ENCODE results near the gene SP1.
"Not testable (repeated sequence)": the region's sequence is repeated elsewhere in the genome, so short reads cannot be mapped to it uniquely, and the experiment has no call there.

The SP1 gene

DNA sequence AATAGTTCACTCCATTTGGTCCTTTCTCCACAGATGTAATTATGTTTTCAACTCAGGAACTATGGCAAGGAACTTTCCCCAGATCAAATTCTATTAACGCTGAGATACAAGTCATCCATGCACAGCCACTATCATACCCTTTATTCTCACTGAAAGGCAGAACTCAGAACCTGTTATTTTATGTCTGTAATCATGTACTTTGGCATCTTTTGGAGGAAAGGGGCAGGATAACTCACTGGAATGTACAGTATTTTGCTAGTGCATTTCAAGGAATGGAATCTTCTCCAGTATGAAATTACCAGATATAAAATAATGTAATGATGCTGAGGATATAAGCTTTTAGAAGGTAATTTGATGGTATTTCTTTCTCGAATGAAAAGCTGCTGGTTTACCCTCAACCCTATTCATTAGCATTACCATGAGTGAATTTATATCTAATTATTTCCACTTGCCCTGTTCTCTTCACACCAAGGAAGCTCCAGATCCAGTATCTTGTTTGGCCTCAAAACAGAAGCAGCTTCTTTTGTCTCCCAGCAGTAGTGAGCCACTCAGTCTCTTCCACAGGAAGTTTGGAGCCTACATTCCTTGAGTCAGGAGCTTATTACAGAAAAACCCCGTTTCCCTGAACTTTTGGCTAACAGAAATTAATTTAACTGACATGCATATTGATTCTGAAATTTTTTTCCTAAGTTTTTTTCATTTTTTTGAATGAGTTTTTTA lies 33.7 kb downstream of the SP1 start:
- DNase-seq (ENCODE audit: low read depth in 1 of 2, low spot score in 1 of 2): no peak

DNA sequence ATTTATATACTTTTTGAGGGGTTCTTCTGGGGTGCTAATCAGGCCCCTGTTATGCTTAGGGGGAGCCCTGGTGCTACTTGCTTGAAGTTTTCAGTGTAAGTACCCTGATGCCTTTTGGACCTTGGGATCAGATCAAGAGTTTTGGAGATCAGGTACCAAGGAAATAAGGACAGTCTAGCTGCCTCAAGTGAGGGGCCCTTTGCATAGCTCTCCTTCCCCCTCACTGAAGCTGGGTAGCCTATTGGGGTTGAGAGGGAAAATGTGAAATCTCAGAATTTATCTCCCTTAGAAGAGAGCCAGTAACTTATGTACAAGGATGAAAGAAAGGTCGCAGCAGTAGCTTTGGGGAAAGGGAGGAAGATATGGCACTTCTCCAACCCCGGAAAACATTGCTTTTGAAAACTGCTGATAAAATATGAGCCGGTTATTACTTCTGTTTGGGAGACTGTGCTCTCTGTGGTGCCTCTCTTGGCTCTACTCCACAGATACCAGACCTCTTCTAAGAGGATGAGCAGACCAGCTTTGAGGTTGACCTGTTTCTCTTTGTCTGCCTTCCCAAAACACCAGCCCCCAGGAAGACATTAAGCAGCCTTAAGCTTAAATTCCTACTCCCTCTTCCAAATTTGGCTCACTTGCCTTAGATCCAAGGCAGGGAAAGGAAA lies 34.9 kb downstream of the SP1 start:
- no peak for DNase-seq (ENCODE audit: low read depth in 1 of 2, low spot score in 1 of 2)

DNA sequence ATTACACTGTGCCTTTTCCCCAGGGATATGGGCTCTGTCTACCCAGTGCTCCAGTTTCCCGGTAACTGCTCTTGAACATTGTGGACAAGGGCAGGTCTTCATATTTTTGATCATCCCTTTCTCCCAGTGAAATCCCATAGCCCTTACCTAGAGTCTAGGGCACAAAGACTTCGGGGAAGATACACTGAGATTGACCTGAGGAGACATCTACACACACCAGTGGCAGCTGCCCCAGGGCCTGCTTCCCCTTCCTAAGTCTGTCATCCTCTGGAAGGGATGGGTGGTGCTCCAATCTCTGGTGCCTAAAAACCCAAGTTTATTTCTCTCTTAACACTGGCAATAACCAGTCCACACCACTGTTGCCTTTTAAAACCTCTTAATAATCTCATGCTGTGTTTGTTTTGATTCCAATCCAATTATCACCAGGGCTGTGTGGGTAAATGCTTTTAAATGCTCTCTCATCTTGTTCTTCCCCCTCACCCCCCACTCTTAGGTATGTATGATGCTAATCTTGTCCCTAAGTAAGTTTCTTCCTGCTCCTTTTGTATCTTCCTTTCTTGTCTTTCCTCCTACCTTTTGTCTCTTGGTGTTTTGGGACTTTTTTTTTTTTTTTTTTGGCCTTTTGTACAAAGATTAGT lies 35.9 kb downstream of the SP1 start:
- DNase-seq (ENCODE audit: low read depth in 1 of 2, low spot score in 1 of 2): not testable (repeated sequence)

DNA sequence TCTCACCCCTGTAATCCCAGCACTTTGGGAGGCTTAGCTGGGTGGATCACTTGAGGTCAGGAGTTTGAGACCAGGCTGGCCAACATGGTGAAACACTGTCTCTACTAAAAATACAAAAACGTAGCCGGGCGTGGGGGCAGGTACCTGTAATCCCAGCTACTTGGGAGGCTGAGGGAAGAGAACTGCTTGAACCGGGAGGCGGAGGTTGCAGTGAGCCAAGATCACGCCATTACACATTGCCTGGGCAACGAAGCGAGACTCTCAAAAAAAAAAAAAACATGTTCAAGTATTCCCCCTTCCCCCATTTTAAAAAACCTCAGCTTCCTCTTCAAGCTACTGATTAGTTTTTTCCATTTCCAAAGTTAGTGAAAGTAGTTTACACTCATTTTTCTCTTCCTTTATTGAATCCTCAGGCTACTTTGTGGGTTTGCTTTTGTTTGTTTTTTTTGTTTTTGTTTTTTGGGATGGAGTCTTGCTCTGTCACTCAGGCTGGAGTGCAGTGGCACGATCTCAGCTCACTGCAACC lies 37.4 kb downstream of the SP1 start:
- DNase-seq (ENCODE audit: low read depth in 1 of 2, low spot score in 1 of 2): not testable (repeated sequence)

DNA sequence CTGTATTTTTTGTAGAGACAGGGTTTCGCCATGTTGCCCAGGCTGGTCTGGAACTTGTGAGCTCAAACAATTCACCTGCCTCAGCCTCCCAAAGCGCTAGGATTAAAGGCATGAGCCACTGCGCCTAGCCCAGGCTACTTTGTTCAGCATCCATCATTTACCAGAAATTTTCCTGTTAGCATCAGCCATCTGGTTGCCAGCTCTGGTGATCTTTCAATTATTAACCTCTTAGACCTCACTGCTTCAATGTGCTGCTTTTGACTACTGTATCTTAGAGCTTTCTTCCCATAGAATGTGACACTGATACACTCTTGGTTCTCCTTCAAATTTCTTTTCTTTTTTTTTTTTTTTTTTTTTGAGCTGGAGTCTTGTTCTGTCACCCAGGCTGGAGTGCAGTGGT lies 38.2 kb downstream of the SP1 start:
- DNase-seq (ENCODE audit: low read depth in 1 of 2, low spot score in 1 of 2): no peak

DNA sequence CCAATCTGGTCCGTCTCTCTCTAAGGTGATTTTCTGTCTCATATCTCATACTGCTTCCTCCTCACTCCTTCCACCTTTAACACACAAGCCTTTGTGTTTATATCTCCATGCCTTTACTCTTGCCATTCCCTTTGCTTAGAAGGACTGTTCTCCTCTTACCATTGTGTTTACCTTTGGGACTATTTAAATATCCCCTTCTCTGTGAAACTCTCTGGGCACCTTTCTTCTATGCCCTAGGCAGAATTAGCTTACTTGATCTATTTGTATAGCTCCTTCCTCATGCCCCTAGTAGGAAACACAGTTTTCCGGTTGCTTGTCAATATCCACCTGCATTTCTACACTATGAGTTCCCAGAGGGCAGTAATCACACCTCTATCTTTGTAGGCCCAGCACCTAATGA lies 39.8 kb downstream of the SP1 start:
- no peak for DNase-seq (ENCODE audit: low read depth in 1 of 2, low spot score in 1 of 2)

DNA sequence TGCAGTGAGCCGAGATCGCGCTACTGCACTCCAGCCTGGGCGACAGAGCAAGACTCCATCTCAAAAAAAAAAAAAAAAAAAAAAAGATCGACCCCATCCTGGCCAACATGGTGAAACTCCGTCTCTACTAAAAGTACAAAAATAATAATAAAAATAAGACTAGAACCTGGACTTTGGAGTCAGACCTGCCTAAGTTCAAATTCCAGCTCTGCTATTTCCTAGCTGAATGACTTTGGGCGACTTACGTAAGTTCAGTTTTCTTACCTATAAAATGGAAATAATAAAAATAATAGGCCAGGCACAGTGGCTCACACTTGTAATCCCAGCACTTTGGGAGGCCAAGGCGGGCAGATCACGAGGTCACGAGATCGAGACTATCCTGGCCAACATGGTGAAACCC lies 42.3 kb downstream of the SP1 start:
- DNase-seq (ENCODE audit: low read depth in 1 of 2, low spot score in 1 of 2): not testable (repeated sequence)

DNA sequence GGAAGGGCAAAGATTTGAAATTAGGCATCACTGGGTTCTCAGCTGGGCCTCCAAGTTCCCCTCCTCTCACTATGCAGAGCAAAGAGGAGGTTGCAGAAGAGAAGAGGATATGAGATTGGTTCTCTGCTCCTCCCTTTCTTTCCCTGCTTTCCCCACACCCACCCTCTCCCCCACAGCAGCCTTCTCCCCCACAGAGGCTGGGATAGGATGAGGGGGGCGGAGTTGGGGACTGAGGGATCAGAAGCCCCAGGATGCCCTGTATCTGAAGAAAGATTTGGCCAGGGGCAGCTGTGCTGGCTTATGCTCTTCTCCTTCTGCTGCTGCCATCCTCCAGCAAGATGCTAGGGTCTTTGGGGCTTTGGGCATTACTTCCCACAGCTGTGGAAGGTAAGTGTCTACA lies 43.6 kb downstream of the SP1 start, which contains the start of gene AMHR2:
Gene AMHR2, plus strand, starts transcription at position 259 of the 400 bp plus-strand sequence. Its CDS starts 80 bp downstream, at position 339.
- DNase-seq (ENCODE audit: low read depth in 1 of 2, low spot score in 1 of 2): no peak

DNA sequence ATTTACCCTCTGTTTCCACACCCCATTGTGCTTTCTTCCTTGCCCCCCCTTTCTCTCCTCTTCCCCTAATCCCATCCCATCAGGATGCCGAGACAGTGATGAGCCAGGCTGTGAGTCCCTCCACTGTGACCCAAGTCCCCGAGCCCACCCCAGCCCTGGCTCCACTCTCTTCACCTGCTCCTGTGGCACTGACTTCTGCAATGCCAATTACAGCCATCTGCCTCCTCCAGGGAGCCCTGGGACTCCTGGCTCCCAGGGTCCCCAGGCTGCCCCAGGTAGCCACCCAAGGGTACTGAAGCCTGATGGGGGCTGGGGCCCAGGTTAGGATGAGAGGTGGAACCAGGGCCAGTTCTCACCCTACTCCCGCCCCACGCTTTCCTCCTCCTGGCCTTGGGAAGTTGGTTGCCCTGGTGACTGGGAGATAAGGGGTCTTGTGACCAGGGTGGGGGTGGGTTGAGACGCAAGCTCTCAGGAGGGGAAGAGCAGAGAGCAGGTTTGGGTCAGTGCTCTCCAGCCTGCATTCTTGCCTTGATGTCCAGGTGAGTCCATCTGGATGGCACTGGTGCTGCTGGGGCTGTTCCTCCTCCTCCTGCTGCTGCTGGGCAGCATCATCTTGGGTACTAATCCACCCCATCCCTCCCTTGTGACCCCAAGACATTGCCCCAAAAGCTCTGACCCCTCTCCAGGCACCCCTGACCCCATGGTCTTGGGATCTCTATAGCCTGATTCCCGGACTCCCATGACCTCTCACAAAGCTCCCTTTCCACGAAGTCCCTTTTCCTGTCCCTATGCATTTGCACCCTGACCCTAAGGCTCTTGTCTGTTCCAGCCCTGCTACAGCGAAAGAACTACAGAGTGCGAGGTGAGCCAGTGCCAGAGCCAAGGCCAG lies 44.9 kb downstream of the SP1 start:
- no peak for DNase-seq (ENCODE audit: low read depth in 1 of 2, low spot score in 1 of 2)

DNA sequence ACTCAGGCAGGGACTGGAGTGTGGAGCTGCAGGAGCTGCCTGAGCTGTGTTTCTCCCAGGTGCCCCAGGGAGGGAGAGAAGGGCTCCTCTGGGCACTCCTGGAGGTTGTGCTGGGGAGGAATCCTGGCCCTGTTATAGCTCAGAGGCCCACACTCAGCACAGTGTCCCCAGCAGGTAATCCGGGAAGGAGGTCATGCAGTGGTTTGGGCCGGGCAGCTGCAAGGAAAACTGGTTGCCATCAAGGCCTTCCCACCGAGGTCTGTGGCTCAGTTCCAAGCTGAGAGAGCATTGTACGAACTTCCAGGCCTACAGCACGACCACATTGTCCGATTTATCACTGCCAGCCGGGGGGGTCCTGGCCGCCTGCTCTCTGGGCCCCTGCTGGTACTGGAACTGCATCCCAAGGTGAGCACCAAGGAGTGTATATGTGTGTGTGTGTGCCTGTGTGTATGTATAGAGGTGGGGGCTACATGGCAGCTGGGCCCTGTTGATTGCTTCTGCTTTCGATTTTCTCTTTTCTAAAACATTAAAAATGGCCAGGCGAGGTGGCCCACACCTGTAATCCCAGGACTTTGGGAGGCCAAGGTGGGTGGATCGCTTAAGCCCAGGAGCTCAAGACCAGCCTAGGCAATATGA lies 45.7 kb downstream of the SP1 start:
- no peak for DNase-seq (ENCODE audit: low read depth in 1 of 2, low spot score in 1 of 2)

DNA sequence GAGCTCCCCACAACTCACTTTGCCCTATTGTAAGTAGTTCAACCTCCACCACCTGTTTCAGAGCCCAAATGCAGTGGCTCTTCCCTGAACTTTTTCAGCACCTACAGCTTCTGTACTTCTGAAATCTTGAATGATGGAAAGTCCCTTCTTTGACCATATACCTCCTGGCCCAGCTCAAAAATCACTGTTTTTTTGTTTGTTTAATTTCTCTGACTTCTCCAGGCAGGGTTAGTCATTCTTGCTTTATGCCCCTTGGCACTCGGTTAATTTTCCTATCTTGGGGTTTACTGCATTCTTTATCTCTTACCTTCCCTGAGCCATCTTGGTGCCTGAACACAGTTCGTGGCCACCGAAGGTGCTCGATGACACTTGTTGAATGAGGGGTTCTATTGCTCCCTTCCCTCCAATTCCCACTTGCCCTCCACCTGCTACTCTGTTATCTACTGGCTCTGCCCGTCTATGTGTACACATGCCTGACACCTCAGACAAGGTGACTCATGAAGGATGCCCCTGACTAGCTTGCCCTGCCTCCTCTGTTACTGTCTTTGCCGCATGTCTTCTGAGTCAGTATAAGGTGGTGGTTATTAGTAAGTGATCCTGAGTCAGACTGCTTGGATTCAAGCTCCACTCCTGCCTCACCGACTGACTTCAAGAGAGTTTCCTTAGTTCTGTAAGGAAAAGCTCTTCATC lies 48.1 kb downstream of the SP1 start:
- peak in 1 of 2 donors; percentile 43 for DNase-seq (ENCODE audit: low read depth in 1 of 2, low spot score in 1 of 2)

DNA sequence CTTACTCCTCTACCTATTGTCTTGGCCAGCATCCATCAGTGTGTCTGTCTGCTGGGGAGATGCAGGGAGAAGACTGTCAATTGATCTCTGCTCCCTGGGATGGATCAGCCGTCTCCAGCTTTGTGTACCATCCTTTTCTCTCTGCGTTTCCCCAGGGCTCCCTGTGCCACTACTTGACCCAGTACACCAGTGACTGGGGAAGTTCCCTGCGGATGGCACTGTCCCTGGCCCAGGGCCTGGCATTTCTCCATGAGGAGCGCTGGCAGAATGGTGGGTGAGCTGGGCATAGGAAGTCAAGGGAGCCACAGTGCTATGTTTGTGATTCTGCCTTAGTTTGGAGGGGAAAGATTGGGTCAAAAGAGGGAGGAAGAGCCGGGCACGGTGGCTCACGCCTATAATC lies 48.8 kb downstream of the SP1 start:
- no peak for DNase-seq (ENCODE audit: low read depth in 1 of 2, low spot score in 1 of 2)

DNA sequence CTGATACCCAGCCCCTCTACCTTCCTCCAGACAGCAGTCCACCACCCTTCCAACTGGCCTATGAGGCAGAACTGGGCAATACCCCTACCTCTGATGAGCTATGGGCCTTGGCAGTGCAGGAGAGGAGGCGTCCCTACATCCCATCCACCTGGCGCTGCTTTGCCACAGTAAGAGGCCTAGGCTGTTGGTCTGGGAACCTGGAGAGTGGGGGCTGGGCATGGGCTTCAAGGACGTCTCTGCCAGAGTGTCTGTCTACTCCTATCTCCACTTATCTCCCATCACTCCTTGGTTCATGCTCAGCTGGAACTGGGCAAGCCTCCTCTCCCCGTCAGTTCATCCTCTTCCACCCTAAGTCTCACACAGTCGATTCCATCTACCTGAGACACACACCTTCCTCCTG lies 50.1 kb downstream of the SP1 start:
- DNase-seq (ENCODE audit: low read depth in 1 of 2, low spot score in 1 of 2): no peak

DNA sequence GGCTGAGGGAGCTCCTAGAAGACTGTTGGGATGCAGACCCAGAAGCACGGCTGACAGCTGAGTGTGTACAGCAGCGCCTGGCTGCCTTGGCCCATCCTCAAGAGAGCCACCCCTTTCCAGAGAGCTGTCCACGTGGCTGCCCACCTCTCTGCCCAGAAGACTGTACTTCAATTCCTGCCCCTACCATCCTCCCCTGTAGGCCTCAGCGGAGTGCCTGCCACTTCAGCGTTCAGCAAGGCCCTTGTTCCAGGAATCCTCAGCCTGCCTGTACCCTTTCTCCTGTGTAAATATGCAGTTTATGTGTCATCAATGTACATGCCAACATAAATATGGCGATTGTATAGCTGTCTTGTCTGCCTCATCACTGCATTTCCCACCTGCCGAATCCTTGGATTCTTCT lies 51.2 kb downstream of the SP1 start:
- DNase-seq (ENCODE audit: low read depth in 1 of 2, low spot score in 1 of 2): no peak

DNA sequence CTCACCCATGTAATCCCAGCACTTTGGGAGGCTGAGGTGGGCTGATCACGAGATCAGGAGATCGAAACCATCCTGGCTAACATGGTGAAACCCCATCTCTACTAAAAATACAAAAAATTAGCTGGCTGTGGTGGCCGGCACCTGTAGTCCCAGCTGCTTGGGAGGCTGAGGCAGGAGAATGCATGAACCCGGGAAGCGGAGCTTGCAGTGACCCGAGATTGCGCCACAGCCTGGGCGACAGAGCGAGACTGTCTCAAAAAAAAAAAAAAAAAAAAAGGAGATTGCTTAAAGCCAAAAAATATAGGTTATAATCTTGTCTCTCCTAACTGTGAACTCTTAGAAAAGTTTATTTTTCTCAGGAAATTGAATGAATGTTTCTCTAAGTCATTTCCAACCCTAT lies 55.4 kb downstream of the SP1 start:
- not testable (repeated sequence) for DNase-seq (ENCODE audit: low read depth in 1 of 2, low spot score in 1 of 2)

DNA sequence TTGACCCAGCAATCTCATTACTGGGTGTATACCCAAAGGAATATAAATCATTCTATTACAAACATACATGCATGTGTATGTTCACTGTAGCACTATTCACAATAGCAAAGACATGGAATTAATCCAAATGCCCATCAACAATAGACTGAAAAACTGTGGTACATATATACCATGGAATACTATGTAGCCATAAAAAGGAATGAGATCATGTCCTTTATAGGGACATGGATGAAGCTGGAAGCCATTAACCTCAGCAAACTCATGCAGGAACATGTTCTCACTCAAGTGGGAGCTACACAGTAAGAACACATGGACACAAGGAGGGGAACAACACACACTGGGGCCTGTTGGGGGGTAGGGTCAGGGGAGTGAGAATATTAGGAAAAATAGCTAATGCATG lies 59.6 kb downstream of the SP1 start:
- DNase-seq (ENCODE audit: low read depth in 1 of 2, low spot score in 1 of 2): not testable (repeated sequence)

DNA sequence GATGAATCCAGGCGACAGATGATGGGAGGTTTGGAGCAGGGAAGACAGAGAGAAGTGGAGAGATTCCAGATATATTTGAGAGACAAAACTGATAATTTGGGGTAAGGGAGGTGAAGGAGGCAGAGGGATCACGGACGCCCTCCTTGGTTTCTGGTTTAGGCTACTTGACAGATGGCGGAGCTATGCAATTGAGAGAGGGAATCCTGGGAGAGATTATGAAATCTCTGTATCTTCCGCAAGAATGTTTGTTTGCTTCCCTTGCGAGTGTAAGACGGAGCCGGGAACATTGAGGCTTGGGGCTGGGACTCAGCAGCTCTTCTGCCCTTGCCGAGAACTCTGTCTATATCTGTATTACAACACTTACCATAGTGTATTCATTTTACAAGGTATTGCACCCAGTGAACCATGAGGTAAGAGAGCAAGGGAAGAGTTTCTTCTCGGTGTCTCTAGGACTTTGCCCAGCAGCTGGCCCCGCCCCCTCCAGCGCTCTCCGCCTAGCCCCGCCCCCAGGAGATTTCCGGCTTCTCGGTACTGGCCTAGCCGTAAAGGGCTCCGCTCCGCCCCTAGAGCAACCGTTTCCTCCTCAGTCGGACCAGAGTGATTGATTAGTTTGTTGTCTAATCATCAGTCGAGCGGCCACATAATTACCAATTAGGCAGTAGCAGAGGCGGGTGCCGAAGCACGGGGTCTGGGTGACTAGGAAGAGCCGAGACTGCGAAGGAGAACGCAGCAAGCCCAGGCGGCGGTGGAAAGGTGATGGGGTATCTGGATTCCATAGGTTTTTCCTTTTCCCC lies 61.3 kb downstream of the SP1 start, which contains the start of gene PRR13:
Gene PRR13, plus strand, starts transcription at position 695 of the 794 bp plus-strand sequence. CDS start 981 bp downstream, outside the sequence.
- peak; percentile 93 to 98 for DNase-seq (ENCODE audit: low read depth in 1 of 2, low spot score in 1 of 2)

DNA sequence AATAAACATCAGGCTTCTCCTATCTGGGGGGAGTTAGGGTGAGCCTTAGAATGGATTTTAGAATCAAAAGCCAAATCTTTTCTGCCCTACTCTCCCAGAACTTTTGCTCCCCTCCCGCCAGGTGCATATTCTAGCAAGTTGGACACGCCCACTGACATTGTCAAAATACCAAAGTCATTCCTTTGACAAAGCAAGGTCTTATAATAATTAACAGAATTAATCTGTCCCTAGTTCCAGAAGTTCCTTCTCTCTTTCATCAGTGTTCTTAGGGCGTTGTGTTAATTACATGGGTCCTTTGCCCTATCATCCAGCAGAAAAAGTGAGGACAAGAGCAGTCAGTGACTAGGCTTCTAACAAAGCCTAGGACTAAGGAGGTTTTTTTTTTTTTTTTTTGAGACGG lies 64.0 kb downstream of the SP1 start:
- no peak for DNase-seq (ENCODE audit: low read depth in 1 of 2, low spot score in 1 of 2)
